Activated CD4-positive, alpha-beta memory T cell treated with anti-CD3 and anti-CD28 coated beads for 36 hours (primary cell): ENCODE results near the gene DLL3. TPM values are rescaled to one million over a fixed set of nuclear protein-coding genes. Genes with fewer than 3 reads are reported as not detected.

Experiments used
- CTCF ChIA-PET: fragments of 350-600 bp; sonication (Branson Sonifier 250); formaldehyde crosslinking; loops from one replicate; lab custom pipeline; 2021; ENCODE audit warnings: antibody characterized with exemption, inconsistent platforms; lab: Charles Lee
- POLR2A ChIA-PET: fragments of 350-600 bp; sonication (Branson Sonifier 250); formaldehyde crosslinking; loops from one replicate; lab custom pipeline; 2021; ENCODE audit warnings: antibody characterized with exemption; lab: Charles Lee
- DNase-seq: peaks from one replicate; pipeline ENCODE4 v3.0.0-alpha.2; 2020
- H3K27ac Mint-ChIP-seq: one replicate; pipeline ENCODE4 v1.8.0; 2021; ENCODE audit warnings: mixed read lengths
- H3K27me3 Mint-ChIP-seq: one replicate; pipeline ENCODE4 v1.8.0; 2021; ENCODE audit warnings: mixed read lengths
- H3K36me3 Mint-ChIP-seq: one replicate; pipeline ENCODE4 v1.8.0; 2021; ENCODE audit warnings: mixed read lengths
- H3K4me1 Mint-ChIP-seq: one replicate; pipeline ENCODE4 v1.8.0; 2021; ENCODE audit warnings: low read depth, mixed read lengths
- H3K4me3 Mint-ChIP-seq: one replicate; pipeline ENCODE4 v1.8.0; 2021; ENCODE audit warnings: mild to moderate bottlenecking, mixed read lengths
- H3K9me3 Mint-ChIP-seq: one replicate; pipeline ENCODE4 v1.8.0; 2021; ENCODE audit warnings: mixed read lengths
- intact Hi-C: fragments of 100-400 bp; cut with micrococcal nuclease; formaldehyde crosslinking; loops from one replicate; pipeline ENCODE4 v1.15.1; 2023
- total RNA-seq, 2 experiments: library from RNA; stranded (reverse); gene quantifications; one replicate each; pipeline ENCODE4 v1.2.3, GENCODE V29; 2021

Gene DLL3
- total RNA-seq, 2 experiments from 2014 or later: 0.67 to 0.80 TPM

DNA sequence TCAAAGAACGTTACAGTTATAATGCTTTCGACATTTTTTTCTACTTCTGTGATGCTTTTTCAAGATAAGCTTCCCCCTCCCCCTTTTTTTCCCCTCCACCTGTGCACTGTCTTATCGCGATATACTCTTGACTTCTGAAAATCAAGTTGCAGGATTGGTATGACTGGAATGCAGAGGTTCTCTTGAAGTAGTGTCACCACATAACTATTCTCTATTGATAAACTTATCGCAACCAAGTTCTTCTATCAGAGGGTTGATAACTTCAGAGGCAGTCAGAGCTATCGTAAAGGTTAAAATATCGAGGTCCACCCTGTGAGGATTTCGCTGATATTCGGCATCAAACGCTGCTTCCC lies 40.4 kb downstream of the DLL3 start:
- H3K36me3 Mint-ChIP-seq: peaks cover 10% of the 10 kb centered on the region
- H3K9me3 Mint-ChIP-seq: no peaks in the 10 kb centered on the region
- DNase-seq: no peak
- CTCF ChIA-PET: interaction anchor here (0.8 to 1.2 kb wide), 3 partner anchors 41 to 137 kb away, joined by 3 to 4 read pairs (median 3); no protein-coding TSS in a partner anchor
- intact Hi-C loops: no loop called here
- peak overlapping the region; percentile 87 for H3K27ac Mint-ChIP-seq
- peak overlapping the region; percentile 93 for H3K4me3 Mint-ChIP-seq
- POLR2A ChIA-PET: interaction anchor here (0.7 to 1.4 kb wide), 6 partner anchors 31 to 148 kb away, joined by 3 to 15 read pairs (median 4); partner anchors contain the start of genes DLL3, MED29, PAF1 and RPS16
- H3K27me3 Mint-ChIP-seq: peaks cover 2% of the 10 kb centered on the region
- peaks cover 45% of the 10 kb centered on the region for H3K4me1 Mint-ChIP-seq

GRCh38 chr19:39539518-39540332 lies 41.0 kb downstream of the DLL3 start, which contains the start of gene EID2:
TSS of gene EID2 (minus strand) at chr19:39540161. CDS start at chr19:39540079, 82 bp downstream.
- peak within 1 kb of the TSS; percentile 96 for H3K27ac Mint-ChIP-seq
- POLR2A ChIA-PET: interaction anchor here (0.7 to 1.4 kb wide), 6 partner anchors 31 to 148 kb away, joined by 3 to 15 read pairs (median 4); partner anchors contain the start of genes DLL3, MED29, PAF1 and RPS16
- peaks cover 51% of the 10 kb centered on the region for H3K4me1 Mint-ChIP-seq

DNA sequence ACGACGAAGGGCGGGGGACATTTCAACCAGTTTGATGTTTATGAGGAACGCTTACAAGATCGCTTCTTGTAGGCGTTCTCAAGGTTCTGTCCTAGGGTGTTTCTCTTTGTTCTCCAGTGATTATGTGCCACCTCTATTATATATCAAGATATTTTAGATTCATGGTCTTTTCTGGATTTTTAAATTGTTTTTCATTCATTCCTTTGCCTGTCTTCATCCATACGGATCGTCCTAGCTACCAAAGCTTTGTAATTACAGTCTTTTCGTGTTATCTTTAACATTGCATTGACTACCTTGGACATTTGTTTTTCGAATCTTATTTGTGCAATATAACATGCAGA lies 41.6 kb downstream of the DLL3 start:
- H3K4me3 Mint-ChIP-seq: peak overlapping the region; percentile 94
- POLR2A ChIA-PET: interaction anchor here (1.9 kb wide), 1 partner anchor 105 kb away, joined by 6 read pairs; the partner anchor contains the start of gene RPS16
- peaks cover 2% of the 10 kb centered on the region for H3K27me3 Mint-ChIP-seq

More at GRCh38 chr19:39539518-39540332, 41.0 kb downstream of the DLL3 start, which contains the start of gene EID2:
- Mint-ChIP-seq H3K27me3 (peaks cover 2% of the 10 kb centered on the region), H3K9me3 (no peaks in the 10 kb centered on the region), H3K4me3 (peak within 1 kb of the TSS; percentile 94), H3K36me3 (peaks cover 10% of the 10 kb centered on the region)
- intact Hi-C loops: loop anchor here (1.0 to 5.0 kb wide), 5 partner anchors 7 to 412 kb away; partner anchors contain the start of genes EID2B and PAK4
- DNase-seq: peak; percentile 98
- CTCF ChIA-PET: interaction anchor here (0.6 to 2.3 kb wide), 9 partner anchors 37 to 219 kb away, joined by 3 to 13 read pairs (median 4); no protein-coding TSS in a partner anchor

DNA sequence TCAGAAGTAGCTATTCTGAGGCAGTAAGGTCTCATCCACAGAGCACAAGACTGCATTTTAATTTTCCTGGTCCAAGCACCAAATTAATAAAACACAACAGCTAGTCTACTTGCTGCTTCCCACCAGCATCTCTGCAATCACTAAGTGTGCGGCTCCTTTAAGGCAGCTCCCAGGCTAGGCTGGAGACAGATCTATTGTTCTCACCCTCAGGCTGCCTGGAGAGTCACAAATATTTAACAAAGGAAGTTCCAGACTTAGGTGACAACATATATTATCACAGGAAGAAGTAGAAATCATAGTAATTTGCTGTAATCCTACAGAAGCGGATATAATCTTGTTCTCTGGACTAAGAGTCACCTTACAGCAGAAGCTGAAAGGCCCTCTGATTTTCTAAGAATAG lies 43.5 kb downstream of the DLL3 start:
- intact Hi-C loops: loop anchor here (5.0 kb wide), 2 partner anchors 135 to 415 kb away; partner anchors contain the start of gene PAK4
- no peak overlapping the region for H3K4me3 Mint-ChIP-seq
- DNase-seq: no peak
- ChIA-PET POLR2A (interaction anchor here (1.2 to 1.9 kb wide), 2 partner anchors 10 to 106 kb away, joined by 3 to 6 read pairs; partner anchors contain the start of genes EID2B and RPS16), CTCF (interaction anchor here (0.5 to 2.3 kb wide), 8 partner anchors 8 to 428 kb away, joined by 3 to 12 read pairs (median 3); partner anchors contain the start of gene EID2B)
- H3K27ac Mint-ChIP-seq: no peak overlapping the region
- no peaks in the 10 kb centered on the region for H3K9me3 Mint-ChIP-seq
- peaks cover 10% of the 10 kb centered on the region for H3K36me3 Mint-ChIP-seq
- H3K4me1 Mint-ChIP-seq: peaks cover 63% of the 10 kb centered on the region
- peaks cover 2% of the 10 kb centered on the region for H3K27me3 Mint-ChIP-seq

More for the DNA sequence above, 41.6 kb downstream of the DLL3 start:
- peaks cover 10% of the 10 kb centered on the region for H3K36me3 Mint-ChIP-seq
- peaks cover 54% of the 10 kb centered on the region for H3K4me1 Mint-ChIP-seq
- peak overlapping the region; percentile 96 for H3K27ac Mint-ChIP-seq
- intact Hi-C loops: loop anchor here (1.0 to 5.0 kb wide), 5 partner anchors 8 to 413 kb away; partner anchors contain the start of genes EID2B and PAK4
- CTCF ChIA-PET: interaction anchor here (0.9 to 2.3 kb wide), 6 partner anchors 37 to 132 kb away, joined by 3 to 13 read pairs (median 8); no protein-coding TSS in a partner anchor
- no peaks in the 10 kb centered on the region for H3K9me3 Mint-ChIP-seq
- DNase-seq: no peak

DNA sequence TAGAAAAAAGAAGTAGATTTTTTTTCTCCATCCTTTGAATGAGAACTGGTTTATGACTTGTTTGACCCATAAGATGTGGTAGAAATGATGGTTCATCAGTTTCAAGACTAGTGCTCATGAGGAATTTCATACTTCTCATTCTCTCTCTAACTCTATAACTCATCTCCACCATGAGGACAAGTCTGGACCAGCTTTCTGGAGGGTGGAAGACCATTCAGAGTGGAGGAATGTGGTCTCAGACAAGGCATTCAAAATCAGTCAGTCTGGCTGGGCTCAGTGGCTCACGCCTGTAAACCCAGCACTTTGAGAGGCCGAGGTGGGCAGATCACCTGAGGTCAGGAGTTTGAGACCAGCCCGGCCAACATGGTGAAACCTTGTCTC lies 44.7 kb downstream of the DLL3 start:
- ChIA-PET POLR2A (no interaction called here), CTCF (interaction anchor here (1.0 to 2.7 kb wide), 3 partner anchors 10 to 132 kb away, joined by 3 to 8 read pairs (median 4); partner anchors contain the start of gene EID2B)
- no peak for DNase-seq
- H3K27me3 Mint-ChIP-seq: peaks cover 2% of the 10 kb centered on the region
- no peak overlapping the region for H3K4me3 Mint-ChIP-seq
- H3K9me3 Mint-ChIP-seq: no peaks in the 10 kb centered on the region
- H3K4me1 Mint-ChIP-seq: peaks cover 54% of the 10 kb centered on the region
- peak overlapping the region; percentile 15 for H3K27ac Mint-ChIP-seq
- peaks cover 7% of the 10 kb centered on the region for H3K36me3 Mint-ChIP-seq
- intact Hi-C loops: loop anchor here (5.0 kb wide), 2 partner anchors 134 to 416 kb away; partner anchors contain the start of gene PAK4

- CTCF ChIA-PET: interaction anchor here (1.9 to 2.7 kb wide), 2 partner anchors 11 to 104 kb away, joined by 4 to 8 read pairs; partner anchors contain the start of gene EID2B
- H3K4me3 Mint-ChIP-seq: no peak overlapping the region
- H3K9me3 Mint-ChIP-seq: no peaks in the 10 kb centered on the region
- H3K27ac Mint-ChIP-seq: peak overlapping the region; percentile 15
- peaks cover 48% of the 10 kb centered on the region for H3K4me1 Mint-ChIP-seq
- intact Hi-C loops: loop anchor here (5.0 kb wide), 2 partner anchors 133 to 417 kb away; partner anchors contain the start of gene PAK4
- peak; percentile 40 for DNase-seq
- H3K27me3 Mint-ChIP-seq: peaks cover 2% of the 10 kb centered on the region
- H3K36me3 Mint-ChIP-seq: peaks cover 3% of the 10 kb centered on the region
- POLR2A ChIA-PET: interaction anchor here (0.6 to 0.7 kb wide), 4 partner anchors 12 to 426 kb away, joined by 3 to 4 read pairs (median 4); partner anchors contain the start of gene EID2B
These were observed 45.6 kb downstream of the DLL3 start for GRCh38 chr19:39544226-39544903.

- H3K4me3 Mint-ChIP-seq: no peak overlapping the region
- H3K27ac Mint-ChIP-seq: peak overlapping the region; percentile 15
- H3K36me3 Mint-ChIP-seq: peaks cover 2% of the 10 kb centered on the region
These were observed 46.2 kb downstream of the DLL3 start for GRCh38 chr19:39544911-39545310.

GRCh38 chr19:39546599-39546998 lies 47.9 kb downstream of the DLL3 start:
- Mint-ChIP-seq H3K27ac (no peak overlapping the region), H3K4me3 (no peak overlapping the region), H3K36me3 (no peaks in the 10 kb centered on the region), H3K27me3 (no peaks in the 10 kb centered on the region), H3K4me1 (peaks cover 41% of the 10 kb centered on the region), H3K9me3 (no peaks in the 10 kb centered on the region)
- ChIA-PET CTCF (interaction anchor here (1.2 to 2.8 kb wide), 3 partner anchors 126 to 149 kb away, joined by 3 to 20 read pairs (median 4); no protein-coding TSS in a partner anchor), POLR2A (interaction anchor here (1.0 to 1.6 kb wide), 2 partner anchors 101 to 111 kb away, joined by 3 read pairs; partner anchors contain the start of genes RPS16 and SUPT5H)
- intact Hi-C loops: no loop called here
- DNase-seq: peak; percentile 34

More at GRCh38 chr19:39544911-39545310, 46.2 kb downstream of the DLL3 start:
- H3K4me1 Mint-ChIP-seq: peaks cover 48% of the 10 kb centered on the region
- no peak for DNase-seq
- intact Hi-C loops: loop anchor here (5.0 kb wide), 2 partner anchors 132 to 418 kb away; partner anchors contain the start of gene PAK4
- ChIA-PET CTCF (interaction anchor here (1.9 to 2.7 kb wide), 2 partner anchors 12 to 104 kb away, joined by 4 to 8 read pairs; partner anchors contain the start of gene EID2B), POLR2A (interaction anchor here (0.6 kb wide), 2 partner anchors 128 to 426 kb away, joined by 3 read pairs; no protein-coding TSS in a partner anchor)
- no peaks in the 10 kb centered on the region for H3K9me3 Mint-ChIP-seq
- peaks cover 2% of the 10 kb centered on the region for H3K27me3 Mint-ChIP-seq

DNA sequence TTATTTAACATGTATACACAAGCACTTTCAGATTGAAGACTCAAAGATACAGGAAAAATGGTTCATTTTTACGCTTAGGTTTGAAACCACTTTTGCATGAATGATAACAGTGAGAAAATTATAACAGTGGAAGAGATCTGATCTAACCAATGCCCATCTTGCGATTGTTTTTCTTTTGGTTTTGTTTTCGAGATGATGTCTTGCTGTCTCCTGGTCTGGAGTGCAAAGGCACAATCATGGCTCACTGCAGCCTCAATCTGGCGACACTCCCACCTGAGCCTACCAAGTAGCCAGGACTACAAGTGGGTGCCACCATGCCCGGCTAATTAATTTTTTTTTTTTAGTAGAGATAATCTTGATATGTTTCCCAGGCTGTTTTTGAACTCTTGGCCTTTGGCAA lies 51.5 kb downstream of the DLL3 start:
- no peaks in the 10 kb centered on the region for H3K36me3 Mint-ChIP-seq
- ChIA-PET POLR2A (no interaction called here), CTCF (interaction anchor here (1.8 to 4.9 kb wide), 3 partner anchors 14 to 123 kb away, joined by 7 to 137 read pairs (median 18); no protein-coding TSS in a partner anchor)
- no peak overlapping the region for H3K4me3 Mint-ChIP-seq
- H3K27ac Mint-ChIP-seq: no peak overlapping the region
- DNase-seq: no peak
- H3K4me1 Mint-ChIP-seq: peaks cover 21% of the 10 kb centered on the region
- H3K9me3 Mint-ChIP-seq: no peaks in the 10 kb centered on the region
- intact Hi-C loops: loop anchor here (2.0 to 10.0 kb wide), 3 partner anchors 77 to 295 kb away; partner anchors contain the start of gene FBL
- H3K27me3 Mint-ChIP-seq: no peaks in the 10 kb centered on the region

- intact Hi-C loops: loop anchor here (5.0 to 10.0 kb wide), 2 partner anchors 214 to 292 kb away; partner anchors contain the start of gene FBL
- no peaks in the 10 kb centered on the region for H3K27me3 Mint-ChIP-seq
- no peaks in the 10 kb centered on the region for H3K36me3 Mint-ChIP-seq
- H3K27ac Mint-ChIP-seq: no peak overlapping the region
- POLR2A ChIA-PET: no interaction called here
- CTCF ChIA-PET: interaction anchor here (0.7 to 4.9 kb wide), 2 partner anchors 74 to 120 kb away, joined by 5 to 137 read pairs; no protein-coding TSS in a partner anchor
- peaks cover 19% of the 10 kb centered on the region for H3K4me1 Mint-ChIP-seq
- DNase-seq: no peak
- H3K9me3 Mint-ChIP-seq: no peaks in the 10 kb centered on the region
- no peak overlapping the region for H3K4me3 Mint-ChIP-seq
These were observed 54.4 kb downstream of the DLL3 start for GRCh38 chr19:39553082-39553652.
